HepG2 (cell line): ENCODE data around the gene DNAJA3. TPM values are rescaled to one million over a fixed set of nuclear protein-coding genes. Genes with fewer than 3 reads are reported as not detected.

ENCODE experiments used
- ATAC-seq: fragments of 200-7000 bp; cut with Tn5 transposase; 3 replicates; pipeline ENCODE4 v1.9.1; 2020; ENCODE audit warnings: mild to moderate bottlenecking, moderate library complexity
- BruUV-seq: library from RNA; stranded (reverse); fragments of 400-500 nt; replicated peaks from 2 replicates; lab custom pipeline; 2021; lab: Mats Ljungman, UMichigan
- CTCF ChIA-PET: fragments of 300-600 bp; formaldehyde crosslinking; extraction: SDS; loops from one replicate; lab custom pipeline; 2021; ENCODE audit warnings: low total read pairs, inconsistent platforms, low intra/inter-chr PET ratio; lab: Yijun Ruan, JAX
- POLR2A ChIA-PET: fragments of 350-600 bp; sonication (Branson Sonifier 250); formaldehyde crosslinking; loops from one replicate; lab custom pipeline; 2020; ENCODE audit warnings: antibody characterized with exemption, inconsistent platforms; lab: Yijun Ruan, JAX
- DNase-seq: peaks from one replicate; pipeline ENCODE4 v3.0.0-alpha.2; 2015; ENCODE audit warnings: low spot score
- FAIRE-seq: peaks from 3 replicates; lab custom pipeline; 2011; peaks lifted over from hg19 to GRCh38; lab: Jason Lieb, UNC
- H2AFZ ChIP-seq: one replicate; pipeline ENCODE4 v1.6.1; 2011; ENCODE audit warnings: low read length, inconsistent platforms
- H3K27ac ChIP-seq: fragments of 300-600 bp; 3 replicates; pipeline ENCODE4 v1.8.0; 2011; ENCODE audit warnings: mixed run types, mild to moderate bottlenecking, mixed read lengths, low read length, inconsistent platforms; ENCODE audit not compliant: insufficient read depth; ENCODE audit errors: extremely low read length
- H3K27me3 ChIP-seq, 2 experiments: fragments of 200-600 bp in 1 of 2; 2 replicates in 1 of 2; 3 replicates in 1 of 2; pipeline versions ENCODE4 v1.6.0 to v1.8.0; 2011; ENCODE audit warnings: low read length in 2 of 2, mild to moderate bottlenecking in 2 of 2, moderate library complexity in 2 of 2, inconsistent platforms in 1 of 2; ENCODE audit not compliant: insufficient read depth in 2 of 2, control insufficient read depth in 1 of 2
- H3K36me3 ChIP-seq, 2 experiments: fragments of 200-600 bp in 1 of 2; replicated peaks in 1 of 2; 2 replicates in 1 of 2; 3 replicates in 1 of 2; pipeline versions ENCODE4 v1.5.1 to v1.8.0; 2011; ENCODE audit warnings: low read length in 2 of 2, inconsistent platforms in 1 of 2; ENCODE audit not compliant: insufficient read depth in 2 of 2, control insufficient read depth in 1 of 2
- H3K4me1 ChIP-seq: 2 replicates; pipeline ENCODE4 v1.5.1; 2012; ENCODE audit warnings: low read length, inconsistent platforms; ENCODE audit not compliant: insufficient read depth
- H3K4me2 ChIP-seq: 2 replicates; pipeline ENCODE4 v1.6.0; 2011; ENCODE audit warnings: low read depth, low read length, inconsistent platforms
- H3K4me3 ChIP-seq, 3 experiments: fragments of 200-600 bp in 1 of 3; sonication (generic), shearing (Covaris generic) in 1 of 3; replicated peaks in 1 of 3; 2 replicates each; pipeline ENCODE4 v1.5.1; 2011 to 2016; ENCODE audit warnings: low read length in 3 of 3, inconsistent platforms in 2 of 3, low read depth in 2 of 3, mild to moderate bottlenecking in 2 of 3, control low read depth in 1 of 3, mixed read lengths in 1 of 3; ENCODE audit not compliant: insufficient read depth in 1 of 3
- H3K79me2 ChIP-seq: one replicate; pipeline ENCODE4 v1.6.1; 2011; ENCODE audit warnings: low read length, inconsistent platforms; ENCODE audit not compliant: insufficient read depth
- H3K9ac ChIP-seq: 2 replicates; pipeline ENCODE4 v1.6.0; 2011; ENCODE audit warnings: mild to moderate bottlenecking, low read depth, low read length, inconsistent platforms; ENCODE audit not compliant: insufficient read depth
- H3K9me3 ChIP-seq: 2 replicates; pipeline ENCODE4 v1.5.1; 2012; ENCODE audit warnings: mild to moderate bottlenecking, low read length
- H4K20me1 ChIP-seq: 2 replicates; pipeline ENCODE4 v1.6.0; 2011; ENCODE audit warnings: inconsistent platforms, mild to moderate bottlenecking, low read length, moderate library complexity; ENCODE audit not compliant: insufficient read depth
- ARNTL ChIP-seq: sonication (generic); formaldehyde crosslinking; IDR thresholded peaks from 2 replicates; pipeline ENCODE4 v1.4.0; 2020; ENCODE audit warnings: mild to moderate bottlenecking, missing genetic modification reagents
- ATF5 ChIP-seq: sonication (generic); formaldehyde crosslinking; IDR thresholded peaks from 2 replicates; pipeline ENCODE4 v1.4.0; 2020; ENCODE audit warnings: mild to moderate bottlenecking, low read depth, missing genetic modification reagents
- EEA1 ChIP-seq: sonication (generic); formaldehyde crosslinking; IDR thresholded peaks from 2 replicates; pipeline ENCODE4 v1.5.1; 2020; ENCODE audit warnings: mild to moderate bottlenecking, missing genetic modification reagents, borderline replicate concordance
- HMG20A ChIP-seq: IDR thresholded peaks from 2 replicates; pipeline ENCODE4 v1.6.1; 2016; ENCODE audit warnings: borderline replicate concordance
- HNRNPLL ChIP-seq: fragments of 200-400 bp; formaldehyde crosslinking; IDR thresholded peaks from 2 replicates; pipeline ENCODE4 v1.6.1; 2017; ENCODE audit warnings: mild to moderate bottlenecking, low read depth, low read length; ENCODE audit not compliant: poor library complexity, severe bottlenecking
- HOXA5 ChIP-seq: sonication (generic); formaldehyde crosslinking; IDR thresholded peaks from 2 replicates; pipeline ENCODE4 v1.4.0; 2020; ENCODE audit warnings: missing genetic modification reagents
- MLX ChIP-seq: IDR thresholded peaks from 2 replicates; pipeline ENCODE4 v1.6.1; 2016
- NONO ChIP-seq, 2 experiments: fragments of 450-650 bp in 1 of 2; sonication (generic) in 1 of 2; formaldehyde crosslinking in 1 of 2; IDR thresholded peaks in 1 of 2; conservative IDR thresholded peaks in 1 of 2; 2 replicates each; pipeline versions ENCODE4 v1.6.1 to v1.8.0; 2017 to 2022; ENCODE audit warnings: mild to moderate bottlenecking in 1 of 2, missing genetic modification reagents in 1 of 2, moderate library complexity in 1 of 2
- NR1H2 ChIP-seq: sonication (generic); formaldehyde crosslinking; IDR thresholded peaks from 2 replicates; pipeline ENCODE4 v1.8.1; 2022; ENCODE audit warnings: low read depth, missing genetic modification reagents, borderline replicate concordance
- POLR2G ChIP-seq: fragments of 200-400 bp; formaldehyde crosslinking; IDR thresholded peaks from 2 replicates; pipeline ENCODE4 v1.6.1; 2018; ENCODE audit warnings: mild to moderate bottlenecking, low read depth, low read length, moderate library complexity
- TRIM22 ChIP-seq: fragments of 450-650 bp; IDR thresholded peaks from 2 replicates; pipeline ENCODE4 v1.6.1; 2017
- ZNF20 ChIP-seq: sonication (generic); formaldehyde crosslinking; IDR thresholded peaks from 2 replicates; pipeline ENCODE4 v1.4.0; 2020; ENCODE audit warnings: mild to moderate bottlenecking, moderate library complexity, missing genetic modification reagents
- ZNF343 ChIP-seq: sonication (generic); formaldehyde crosslinking; IDR thresholded peaks from 2 replicates; pipeline ENCODE4 v1.4.0; 2020; ENCODE audit warnings: mild to moderate bottlenecking, missing genetic modification reagents
- ZNF558 ChIP-seq: sonication (generic); formaldehyde crosslinking; IDR thresholded peaks from 2 replicates; pipeline ENCODE4 v1.9.0; 2022; ENCODE audit warnings: mild to moderate bottlenecking, missing genetic modification reagents, borderline replicate concordance
- ZNF562 ChIP-seq: sonication (generic); formaldehyde crosslinking; IDR thresholded peaks from 2 replicates; pipeline ENCODE4 v1.8.0; 2022; ENCODE audit warnings: missing genetic modification reagents, borderline replicate concordance
- ZNF607 ChIP-seq: sonication (generic); formaldehyde crosslinking; IDR thresholded peaks from 2 replicates; pipeline ENCODE4 v1.5.1; 2020; ENCODE audit warnings: missing genetic modification reagents, mild to moderate bottlenecking, borderline replicate concordance
- WGBS: methylation state at CpG from one replicate; pipeline ENCODE4 v1.1.6; 2017; ENCODE audit warnings: low lambda C conversion rate; 5-methylcytosine and 5-hydroxymethylcytosine counted together
- in situ Hi-C: cut with HindIII; loops from 2 replicates; pipeline ENCODE4 v1.10.0; 2017; ENCODE audit warnings: low pct_unique_long_range_greater_than_20kb; ENCODE audit not compliant: extremely low pct_ligation_motif_present
- intact Hi-C: fragments of 100-400 bp; cut with micrococcal nuclease; formaldehyde crosslinking; loops from one replicate; pipeline ENCODE4 v1.10.0; 2022; ENCODE audit not compliant: unreplicated experiment
- polyA plus RNA-seq, 8 experiments: library from polyadenylated mRNA; depleted of rRNA in 3 of 8; stranded (reverse) in 7 of 8; unstranded in 1 of 8; fragments of >200 nt; fragmentation: Illumina TruSeq in 4 of 8; extraction: Trizol in 4 of 8; gene quantifications; 2 replicates each; pipeline versions ENCODE4 v1.2.1 to v1.2.3, GENCODE V29; 2011 to 2016; ENCODE audit warnings: low read depth in 4 of 8, missing spikeins in 1 of 8, mixed read lengths in 1 of 8; ENCODE audit not compliant: insufficient read depth in 1 of 8
- total RNA-seq, 5 experiments: library from RNA; depleted of rRNA; stranded (reverse); fragments of >200 nt; fragmentation: Illumina TruSeq; extraction: Trizol; gene quantifications; 2 replicates each; pipeline ENCODE4 v1.2.3, GENCODE V29; 2016; ENCODE audit warnings: low read depth in 1 of 5
- TF ChIP-seq, protein P1 (sequence below): sonication (generic); formaldehyde crosslinking; conservative IDR thresholded peaks from 2 replicates; pipeline ENCODE4 v1.8.1; 2023; ENCODE audit warnings: missing genetic modification reagents

DNAJA3 gene
- total and polyA plus RNA-seq, 2 of the 13 experiments (the other 11 are each of a cell fraction or from before 2014, with no cell fraction given), result 77.0 to 83.3 TPM

DNA sequence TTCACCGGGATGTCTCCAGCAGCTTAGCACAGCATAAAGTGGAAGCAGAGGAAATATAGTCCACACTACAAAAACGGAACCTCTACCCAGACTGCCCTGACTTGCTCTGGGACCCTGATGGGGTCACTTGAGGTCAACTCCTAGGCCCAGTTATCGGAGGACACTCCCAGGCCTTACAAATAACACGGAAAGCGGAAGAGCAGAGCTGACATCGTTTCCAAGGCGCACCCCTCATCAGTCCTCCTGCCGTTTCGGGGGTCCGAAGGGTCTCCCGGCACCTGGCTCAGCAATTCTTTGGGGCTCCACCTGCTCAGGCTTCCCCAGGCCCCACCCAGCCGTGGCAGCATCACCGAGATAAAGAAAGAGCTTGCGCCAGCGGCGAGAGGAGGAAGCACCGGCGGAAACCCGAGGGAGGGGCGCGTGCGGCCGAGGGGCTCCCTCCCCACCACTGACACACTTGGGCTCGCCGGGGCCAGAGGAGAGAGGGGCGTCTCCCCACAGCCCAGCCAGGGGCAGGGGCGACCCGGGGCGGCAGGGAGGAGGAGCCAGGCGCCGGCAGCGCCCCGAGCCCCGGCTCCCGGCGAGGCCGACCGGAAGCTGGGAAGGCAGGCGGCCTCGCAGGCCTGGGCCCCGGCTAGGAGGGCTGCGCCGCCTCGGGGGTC, 10.0 kb upstream of the DNAJA3 start:
- Histone ChIP-seq H3K9ac (peak overlapping the region; percentile 80), H3K79me2 (peaks cover 14% of the 10 kb centered on the region), H3K27me3 (no peaks in the 10 kb centered on the region; a peak in 1 of 5 replicates), H3K27ac (peak overlapping the region; percentile 65), H2AFZ (no peak overlapping the region), H3K9me3 (no peaks in the 10 kb centered on the region), H4K20me1 (no peaks in the 10 kb centered on the region), H3K4me3 (peak overlapping the region; percentile 62 to 84 (median 83)), H3K36me3 (peaks cover 4% of the 10 kb centered on the region in 2 experiments; a peak in 3 of 5 replicates), H3K4me2 (peak overlapping the region; percentile 100), H3K4me1 (peaks cover 33% of the 10 kb centered on the region)
- DNase-seq (peak; percentile 16), ATAC-seq (peak; percentile 56), FAIRE-seq (no peak)
- intact Hi-C loops, result no loop called here
- POLR2A ChIA-PET, result interaction anchor here (0.8 to 1.8 kb wide), 8 partner anchors 10 to 144 kb away, joined by 3 to 8 read pairs (median 5); partner anchors contain the start of genes DNAJA3 and HMOX2
- no TSS peak for BruUV-seq
- in situ Hi-C loops, result no loop called here
- 0% methylated on average over 6 of the region's 44 CpGs for WGBS
- CTCF ChIA-PET, result no interaction called here
- TF ChIP-seq EEA1 (CRISPR knock-in tag), result no peak
- no peak for TF ChIP-seq TRIM22
- TF ChIP-seq NONO (IDR thresholded peaks at IDR 0.05), result no peak
- peak; percentile 41; the same call in 1 of the 2 replicates for TF ChIP-seq NONO (CRISPR knock-in tag; conservative IDR thresholded peaks at IDR 0.05)
- TF ChIP-seq ZNF558 (CRISPR knock-in tag), result 0 out of 2 replicates have a peak, but pooled peaks have one; percentile 38
- TF ChIP-seq HNRNPLL, result peak; percentile 50
- TF ChIP-seq, protein P1, sequence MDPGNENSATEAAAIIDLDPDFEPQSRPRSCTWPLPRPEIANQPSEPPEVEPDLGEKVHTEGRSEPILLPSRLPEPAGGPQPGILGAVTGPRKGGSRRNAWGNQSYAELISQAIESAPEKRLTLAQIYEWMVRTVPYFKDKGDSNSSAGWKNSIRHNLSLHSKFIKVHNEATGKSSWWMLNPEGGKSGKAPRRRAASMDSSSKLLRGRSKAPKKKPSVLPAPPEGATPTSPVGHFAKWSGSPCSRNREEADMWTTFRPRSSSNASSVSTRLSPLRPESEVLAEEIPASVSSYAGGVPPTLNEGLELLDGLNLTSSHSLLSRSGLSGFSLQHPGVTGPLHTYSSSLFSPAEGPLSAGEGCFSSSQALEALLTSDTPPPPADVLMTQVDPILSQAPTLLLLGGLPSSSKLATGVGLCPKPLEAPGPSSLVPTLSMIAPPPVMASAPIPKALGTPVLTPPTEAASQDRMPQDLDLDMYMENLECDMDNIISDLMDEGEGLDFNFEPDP, result peak; percentile 92
- 0 out of 2 replicates have a peak, but pooled peaks have one; percentile 30 for TF ChIP-seq ARNTL (CRISPR knock-in tag)
- peak; percentile 32; the same call in 1 of the 2 replicates for TF ChIP-seq ZNF343
- peak; percentile 69; the same call in 1 of the 2 replicates for TF ChIP-seq NR1H2
- TF ChIP-seq MLX, result no peak
- TF ChIP-seq ZNF607 (CRISPR knock-in tag), result 0 out of 2 replicates have a peak, but pooled peaks have one; percentile 6
- no peak for TF ChIP-seq ZNF20 (CRISPR knock-in tag)
- no peak for TF ChIP-seq ZNF562 (CRISPR knock-in tag)
- TF ChIP-seq ATF5 (CRISPR knock-in tag), result no peak
- no peak for TF ChIP-seq HMG20A (CRISPR knock-in tag)
- no peak for TF ChIP-seq HOXA5 (CRISPR knock-in tag)
- 0 out of 2 replicates have a peak, but pooled peaks have one; percentile 8 for TF ChIP-seq POLR2G
